ENCODE data around the gene FAM171A2. TPM values are rescaled to one million over a fixed set of nuclear protein-coding genes. Genes with fewer than 3 reads are reported as not detected.

FAM171A2 gene
- total and polyA plus RNA-seq, 2 of the 8 experiments (the other 6 are each of a cell fraction or from before 2014, with no cell fraction given): 21.9 to 24.1 TPM

DNA sequence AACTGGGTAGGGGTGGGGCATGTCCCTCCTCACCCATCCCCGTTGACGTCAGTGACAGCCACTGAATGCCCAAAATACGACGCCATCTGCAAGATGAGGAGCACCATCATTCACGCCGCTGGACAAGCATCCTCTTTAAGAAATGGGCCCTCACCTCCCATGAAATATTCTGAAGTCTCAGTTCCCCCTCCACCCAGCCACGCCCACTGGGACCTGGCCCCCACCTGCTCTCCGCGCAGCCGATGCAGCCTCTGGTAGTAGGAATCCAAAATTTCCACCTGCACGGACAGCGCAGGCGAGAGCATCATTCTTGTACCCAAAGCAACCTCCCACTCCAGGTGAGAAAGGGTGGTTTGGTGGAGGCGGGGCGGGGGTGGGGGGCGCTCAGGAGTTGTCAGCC is 20.2 kb upstream of the FAM171A2 start:
- TF ChIP-seq SRF (IDR thresholded peaks at IDR 0.05; ENCODE audit: low read depth, low read length) (no peak), CEBPB (IDR thresholded peaks at IDR 0.05; ENCODE audit: low read depth, low read length) (no peak), FOSL1 (IDR thresholded peaks at IDR 0.05; ENCODE audit: insufficient read depth, low read depth, low read length) (no peak)
- H3K14ac ChIP-seq (ENCODE audit: insufficient read length): no peak overlapping the region
- H3K23ac ChIP-seq (ENCODE audit: insufficient read length): no peak overlapping the region
- no peak overlapping the region for H4K5ac ChIP-seq (ENCODE audit: insufficient read length, low read depth, low read length)
- H2BK12ac ChIP-seq (ENCODE audit: low read depth, low read length): 0 out of 2 replicates have a peak overlapping the region, but pooled peaks have one; percentile 14
- no peaks in the 10 kb centered on the region for H3K79me2 ChIP-seq (ENCODE audit: control insufficient read depth in 1 of 2, insufficient read depth in 2 of 2, low read length in 2 of 2)
- H3K27ac ChIP-seq (ENCODE audit: low read depth, low read length): no peak overlapping the region
- H3K4me2 ChIP-seq (ENCODE audit: insufficient read depth in 1 of 2, low read depth in 2 of 2, low read length in 2 of 2): peak overlapping the region; percentile 84 to 93; a peak in 3 of 4 replicates
- CTCF ChIA-PET (ENCODE audit: partially characterized antibody): interaction anchor here (1.0 to 1.5 kb wide), 2 partner anchors 22 to 29 kb away, joined by 3 read pairs; no protein-coding TSS in a partner anchor
- H3K36me3 ChIP-seq (ENCODE audit: control insufficient read depth in 2 of 4, insufficient read depth in 4 of 4, low read length in 3 of 4): no peaks in the 10 kb centered on the region
- H3K9ac ChIP-seq (replicated peaks in 1 of 4; ENCODE audit: extremely low read depth in 1 of 4, low read depth in 3 of 4, low read length in 3 of 4): no peak overlapping the region
- peaks cover 12% of the 10 kb centered on the region; the same call in 1 of the 2 replicates for H3K23me2 ChIP-seq (ENCODE audit: low read depth, low read length)
- H4K91ac ChIP-seq (replicated peaks; ENCODE audit: insufficient read length, low read length): no peak overlapping the region
- H2AFZ ChIP-seq (ENCODE audit: low read length): no peak overlapping the region
- 80% methylated on average over 11 of the region's 16 CpGs; no CpG with 5 or more reads in 1 of the 2 experiments for WGBS, 2 experiments (ENCODE audit: extremely low coverage in 1 of 2, insufficient coverage in 1 of 2, insufficient read length in 1 of 2, insufficient replicate concordance in 2 of 2, low coverage in 1 of 2, low lambda C conversion rate in 2 of 2, missing lambda C conversion rate in 1 of 2)
- FAIRE-seq: no peak
- H2BK5ac ChIP-seq (ENCODE audit: low read depth, low read length): no peak overlapping the region
- peak overlapping the region in 1 of 4 experiments; percentile 74; a peak in 1 of 8 replicates for H3K4me3 ChIP-seq (ENCODE audit: extremely low read depth in 1 of 4, insufficient read depth in 2 of 4, low read depth in 3 of 4, low read length in 4 of 4)
- no peak overlapping the region for H3K4ac ChIP-seq (replicated peaks; ENCODE audit: insufficient read length, low read depth, low read length)
- no peaks in the 10 kb centered on the region for H3K79me1 ChIP-seq (ENCODE audit: low read depth, low read length)
- no peak overlapping the region for H2BK15ac ChIP-seq (ENCODE audit: low read length)
- H3K56ac ChIP-seq (replicated peaks; ENCODE audit: insufficient read length, low read depth, low read length): no peak overlapping the region
- H3K9me3 ChIP-seq (ENCODE audit: insufficient read depth in 2 of 2, low read depth in 1 of 2, low read length in 1 of 2): no peaks in the 10 kb centered on the region
- no peak overlapping the region for H2BK20ac ChIP-seq (ENCODE audit: low read length)
- H4K20me1 ChIP-seq (replicated peaks in 1 of 2; ENCODE audit: control insufficient read depth in 1 of 2, insufficient read depth in 2 of 2, low read length in 2 of 2): peaks cover 0 to 4% of the 10 kb centered on the region in 2 experiments
- no peak for DNase-seq (ENCODE audit: low read depth in 1 of 2, low spot score in 2 of 2)
- H2BK120ac ChIP-seq (replicated peaks; ENCODE audit: low read depth, low read length): no peak overlapping the region
- H3K18ac ChIP-seq (ENCODE audit: extremely low read depth, low read length): no peak overlapping the region
- no peak overlapping the region for H4K8ac ChIP-seq (ENCODE audit: extremely low read depth, insufficient read depth, low read length)
- peaks cover 3 to 21% (median 7%) of the 10 kb centered on the region in 4 experiments; a peak in 6 of 7 replicates for H3K4me1 ChIP-seq (replicated peaks in 1 of 4; ENCODE audit: control insufficient read depth in 3 of 4, insufficient read depth in 4 of 4, low read length in 3 of 4)
- POLR2A ChIA-PET (ENCODE audit: partially characterized antibody): interaction anchor here (2.2 kb wide), 1 partner anchor 8 kb away, joined by 10 read pairs; no protein-coding TSS in a partner anchor
- H2AK5ac ChIP-seq (ENCODE audit: low read depth, low read length): no peak overlapping the region
- peaks cover 10 to 34% (median 31%) of the 10 kb centered on the region in 4 experiments for H3K27me3 ChIP-seq (replicated peaks in 1 of 4; ENCODE audit: control insufficient read depth in 3 of 4, extremely low read depth in 1 of 4, insufficient read depth in 3 of 4, low read length in 3 of 4)

All from H1 (cell line).